RWPE2 (cell line): ENCODE measurements around the gene SPAG7.

Source experiments
- ATAC-seq: fragments of 200-7000 bp; cut with Tn5 transposase; 3 replicates; pipeline ENCODE4 v1.9.1; 2021; ENCODE audit warnings: low read depth
- DNase-seq: peaks from one replicate; pipeline ENCODE4 v3.0.0-alpha.2; 2020; ENCODE audit warnings: low spot score
- H3K27ac ChIP-seq: fragments of 450-650 bp; 2 replicates; pipeline ENCODE4 v1.5.1; 2017; ENCODE audit warnings: mild to moderate bottlenecking; ENCODE audit not compliant: poor library complexity, severe bottlenecking
- H3K27me3 ChIP-seq: fragments of 250-450 bp; sonication (Bioruptor Pico); 2 replicates; pipeline ENCODE4 v1.5.1; 2021; ENCODE audit warnings: mild to moderate bottlenecking, moderate library complexity; ENCODE audit not compliant: insufficient read depth, poor library complexity, severe bottlenecking
- H3K36me3 ChIP-seq: fragments of 250-450 bp; sonication (Bioruptor Pico); 2 replicates; pipeline ENCODE4 v1.5.1; 2020; ENCODE audit warnings: low read depth, mild to moderate bottlenecking, moderate library complexity
- H3K4me1 ChIP-seq: fragments of 250-450 bp; sonication (Bioruptor Pico); 2 replicates; pipeline ENCODE4 v1.5.1; 2021; ENCODE audit warnings: mild to moderate bottlenecking, moderate library complexity; ENCODE audit not compliant: insufficient read depth, poor library complexity, severe bottlenecking
- H3K4me3 ChIP-seq: fragments of 250-450 bp; sonication (Bioruptor Pico); 2 replicates; pipeline ENCODE4 v1.5.1; 2021; ENCODE audit warnings: mild to moderate bottlenecking, moderate library complexity; ENCODE audit not compliant: severe bottlenecking
- H3K9me3 ChIP-seq: fragments of 250-450 bp; sonication (Bioruptor Pico); 2 replicates; pipeline ENCODE4 v1.5.1; 2021; ENCODE audit warnings: mild to moderate bottlenecking, moderate library complexity; ENCODE audit not compliant: severe bottlenecking
- CTCF ChIP-seq: fragments of 450-650 bp; IDR thresholded peaks from one replicate; pipeline ENCODE4 v1.5.1; 2017; ENCODE audit warnings: mild to moderate bottlenecking, moderate library complexity; ENCODE audit not compliant: poor library complexity, severe bottlenecking

The SPAG7 gene

GRCh38 chr17:4958102-4958501, 9.5 kb downstream of the SPAG7 start:
- ATAC-seq = no peak
- Histone ChIP-seq H3K4me1 (peaks cover 8% of the 10 kb centered on the region), H3K27ac (no peak overlapping the region), H3K9me3 (no peaks in the 10 kb centered on the region), H3K36me3 (peaks cover 15% of the 10 kb centered on the region; the same call in 1 of the 2 replicates), H3K4me3 (no peak overlapping the region), H3K27me3 (no peaks in the 10 kb centered on the region)
- TF ChIP-seq CTCF = no peak
- no peak for DNase-seq

- DNase-seq (no peak), ATAC-seq (no peak)
- H3K4me3 ChIP-seq = no peak overlapping the region
These were observed 11.0 kb downstream of the SPAG7 start for GRCh38 chr17:4956493-4957061.

GRCh38 chr17:4955091-4955490, 12.5 kb downstream of the SPAG7 start:
- Histone ChIP-seq H3K4me1 (peaks cover 8% of the 10 kb centered on the region), H3K27me3 (no peaks in the 10 kb centered on the region), H3K9me3 (no peaks in the 10 kb centered on the region), H3K4me3 (no peak overlapping the region), H3K36me3 (peaks cover 9% of the 10 kb centered on the region; the same call in 1 of the 2 replicates), H3K27ac (no peak overlapping the region)
- DNase-seq (no peak), ATAC-seq (no peak)
- TF ChIP-seq CTCF = no peak

More at GRCh38 chr17:4956493-4957061, 11.0 kb downstream of the SPAG7 start:
- Histone ChIP-seq H3K36me3 (peaks cover 15% of the 10 kb centered on the region; the same call in 1 of the 2 replicates), H3K4me1 (peaks cover 8% of the 10 kb centered on the region), H3K27me3 (no peaks in the 10 kb centered on the region), H3K9me3 (no peaks in the 10 kb centered on the region), H3K27ac (no peak overlapping the region)
- TF ChIP-seq CTCF = no peak

- H3K27ac ChIP-seq = no peak overlapping the region
- H3K9me3 ChIP-seq = no peaks in the 10 kb centered on the region
- no peaks in the 10 kb centered on the region for H3K36me3 ChIP-seq
- ATAC-seq = no peak
- peaks cover 8% of the 10 kb centered on the region for H3K4me1 ChIP-seq
- TF ChIP-seq CTCF = no peak
- H3K27me3 ChIP-seq = no peaks in the 10 kb centered on the region
- DNase-seq = no peak
- no peak overlapping the region for H3K4me3 ChIP-seq
These were observed 14.1 kb downstream of the SPAG7 start for GRCh38 chr17:4953451-4953961.

- peak overlapping the region; percentile 99 for H3K27ac ChIP-seq
- no peak for TF ChIP-seq CTCF
- DNase-seq (no peak), ATAC-seq (no peak)
- H3K9me3 ChIP-seq = no peaks in the 10 kb centered on the region
- H3K27me3 ChIP-seq = no peaks in the 10 kb centered on the region
- peaks cover 8% of the 10 kb centered on the region for H3K4me1 ChIP-seq
- peaks cover 15% of the 10 kb centered on the region for H3K36me3 ChIP-seq
- no peak overlapping the region for H3K4me3 ChIP-seq
These were observed 16.1 kb downstream of the SPAG7 start for GRCh38 chr17:4951486-4951885.
